ENCODE results near the gene EFNA4.

EFNA4 gene

DNA sequence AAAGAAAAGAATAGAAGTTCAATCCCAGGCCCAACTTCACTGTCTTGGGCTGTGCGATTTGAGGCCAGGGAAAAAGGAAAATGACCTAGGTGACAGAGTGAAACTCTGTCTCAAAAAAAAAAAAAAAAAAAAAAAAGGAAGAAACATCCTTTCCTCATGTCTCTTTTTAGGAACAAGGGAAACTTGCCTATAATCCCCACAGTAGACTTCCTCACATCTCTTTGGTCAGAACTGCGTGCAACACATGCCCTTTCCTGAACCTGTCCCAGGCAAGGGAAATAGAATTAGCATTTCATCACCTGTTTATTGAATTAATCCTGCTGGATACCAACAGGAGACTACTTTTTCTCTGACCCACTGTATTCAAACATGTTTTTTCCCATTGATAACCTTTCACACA is 27.6 kb upstream of the EFNA4 start:
- Histone ChIP-seq H3K36me3 (ENCODE audit: insufficient read depth, low read length) (no peaks in the 10 kb centered on the region), H3K4me3 (ENCODE audit: low read depth in 1 of 2, low read length in 2 of 2) (no peak overlapping the region), H3K9me3 (ENCODE audit: low read length) (no peaks in the 10 kb centered on the region), H3K27me3 (ENCODE audit: control insufficient read depth in 1 of 2, insufficient read depth in 2 of 2, low read length in 2 of 2) (no peaks in the 10 kb centered on the region), H3K27ac (ENCODE audit: low read depth, low read length) (no peak overlapping the region), H3K9ac (ENCODE audit: low read length) (no peak overlapping the region), H3K4me1 (ENCODE audit: insufficient read depth, low read length) (no peaks in the 10 kb centered on the region)

DNA sequence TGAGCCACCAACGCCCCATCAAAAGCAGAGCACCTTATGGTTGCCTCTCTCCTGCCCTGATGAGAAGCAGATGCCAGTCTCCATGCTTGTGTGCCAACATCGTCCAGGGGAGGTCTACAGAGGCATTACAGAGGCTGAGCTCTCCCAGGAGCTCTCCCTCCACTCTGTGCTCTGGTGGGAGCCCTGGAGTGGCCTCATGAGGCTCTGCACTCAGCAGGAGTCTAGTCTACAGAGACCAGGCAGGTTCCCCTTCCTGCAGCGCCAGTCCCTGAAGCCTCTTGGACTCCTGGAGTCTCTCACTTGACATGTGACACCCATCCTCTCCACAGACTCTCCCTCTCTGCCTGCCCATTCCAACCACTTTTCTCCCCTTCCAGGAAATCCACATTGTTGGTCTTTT is 26.5 kb upstream of the EFNA4 start:
- H3K4me1 ChIP-seq (ENCODE audit: insufficient read depth, low read length): no peaks in the 10 kb centered on the region
- H3K9ac ChIP-seq (ENCODE audit: low read length): no peak overlapping the region
- H3K27me3 ChIP-seq (ENCODE audit: control insufficient read depth in 1 of 2, insufficient read depth in 2 of 2, low read length in 2 of 2): no peaks in the 10 kb centered on the region
- no peaks in the 10 kb centered on the region for H3K9me3 ChIP-seq (ENCODE audit: low read length)
- no peak overlapping the region for H3K4me3 ChIP-seq (ENCODE audit: low read depth in 1 of 2, low read length in 2 of 2)
- no peaks in the 10 kb centered on the region for H3K36me3 ChIP-seq (ENCODE audit: insufficient read depth, low read length)
- H3K27ac ChIP-seq (ENCODE audit: low read depth, low read length): no peak overlapping the region

GRCh38 chr1:155037851-155038441 is 25.6 kb upstream of the EFNA4 start:
- Histone ChIP-seq H3K4me3 (ENCODE audit: low read depth in 1 of 2, low read length in 2 of 2) (no peak overlapping the region), H3K9ac (ENCODE audit: low read length) (no peak overlapping the region)

GRCh38 chr1:155038602-155039307 is 24.8 kb upstream of the EFNA4 start:
- Histone ChIP-seq H3K9ac (ENCODE audit: low read length) (no peak overlapping the region), H3K36me3 (ENCODE audit: insufficient read depth, low read length) (no peaks in the 10 kb centered on the region), H3K27ac (ENCODE audit: low read depth, low read length) (no peak overlapping the region), H3K4me1 (ENCODE audit: insufficient read depth, low read length) (no peaks in the 10 kb centered on the region), H3K27me3 (ENCODE audit: control insufficient read depth in 1 of 2, insufficient read depth in 2 of 2, low read length in 2 of 2) (no peaks in the 10 kb centered on the region), H3K4me3 (ENCODE audit: low read depth in 1 of 2, low read length in 2 of 2) (no peak overlapping the region), H3K9me3 (ENCODE audit: low read length) (no peaks in the 10 kb centered on the region)

More at GRCh38 chr1:155037851-155038441, 25.6 kb upstream of the EFNA4 start:
- Histone ChIP-seq H3K4me1 (ENCODE audit: insufficient read depth, low read length) (no peaks in the 10 kb centered on the region), H3K9me3 (ENCODE audit: low read length) (no peaks in the 10 kb centered on the region), H3K27me3 (ENCODE audit: control insufficient read depth in 1 of 2, insufficient read depth in 2 of 2, low read length in 2 of 2) (no peaks in the 10 kb centered on the region), H3K27ac (ENCODE audit: low read depth, low read length) (no peak overlapping the region), H3K36me3 (ENCODE audit: insufficient read depth, low read length) (no peaks in the 10 kb centered on the region)

DNA sequence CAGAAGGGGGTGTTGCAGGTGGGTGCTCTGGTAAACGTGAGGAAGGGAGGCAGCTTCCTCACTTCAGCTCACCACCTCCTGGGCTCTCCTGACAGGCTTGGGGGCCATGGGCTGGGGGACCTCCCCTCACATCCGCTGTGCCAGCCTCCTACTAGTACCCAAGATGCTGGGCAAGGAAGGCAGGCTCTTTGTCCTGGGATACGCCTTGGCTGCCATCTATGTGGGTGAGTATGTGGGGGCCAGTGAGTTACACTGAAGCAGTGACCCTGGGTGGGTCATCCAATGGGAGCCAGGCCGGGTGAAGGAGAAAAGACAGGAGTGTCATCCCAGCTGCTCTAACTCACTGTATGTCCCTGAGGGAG is 24.3 kb upstream of the EFNA4 start:
- Histone ChIP-seq H3K9me3 (ENCODE audit: low read length) (no peaks in the 10 kb centered on the region), H3K9ac (ENCODE audit: low read length) (no peak overlapping the region), H3K4me1 (ENCODE audit: insufficient read depth, low read length) (no peaks in the 10 kb centered on the region), H3K27ac (ENCODE audit: low read depth, low read length) (no peak overlapping the region), H3K27me3 (ENCODE audit: control insufficient read depth in 1 of 2, insufficient read depth in 2 of 2, low read length in 2 of 2) (no peaks in the 10 kb centered on the region), H3K4me3 (ENCODE audit: low read depth in 1 of 2, low read length in 2 of 2) (no peak overlapping the region), H3K36me3 (ENCODE audit: insufficient read depth, low read length) (no peaks in the 10 kb centered on the region)

GRCh38 chr1:155040358-155041093 is 23.0 kb upstream of the EFNA4 start:
- H3K9me3 ChIP-seq (ENCODE audit: low read length): no peaks in the 10 kb centered on the region
- no peak overlapping the region for H3K4me3 ChIP-seq (ENCODE audit: low read depth in 1 of 2, low read length in 2 of 2)
- H3K4me1 ChIP-seq (ENCODE audit: insufficient read depth, low read length): no peaks in the 10 kb centered on the region

GRCh38 chr1:155042789-155043188 is 20.8 kb upstream of the EFNA4 start:
- no peaks in the 10 kb centered on the region for H3K9me3 ChIP-seq (ENCODE audit: low read length)
- no peak overlapping the region for H3K9ac ChIP-seq (ENCODE audit: low read length)
- no peaks in the 10 kb centered on the region for H3K4me1 ChIP-seq (ENCODE audit: insufficient read depth, low read length)
- H3K4me3 ChIP-seq (ENCODE audit: low read depth in 1 of 2, low read length in 2 of 2): no peak overlapping the region
- no peaks in the 10 kb centered on the region for H3K27me3 ChIP-seq (ENCODE audit: control insufficient read depth in 1 of 2, insufficient read depth in 2 of 2, low read length in 2 of 2)
- H3K36me3 ChIP-seq (ENCODE audit: insufficient read depth, low read length): no peaks in the 10 kb centered on the region
- H3K27ac ChIP-seq (ENCODE audit: low read depth, low read length): no peak overlapping the region

More at GRCh38 chr1:155040358-155041093, 23.0 kb upstream of the EFNA4 start:
- H3K27ac ChIP-seq (ENCODE audit: low read depth, low read length): no peak overlapping the region
- no peak overlapping the region for H3K9ac ChIP-seq (ENCODE audit: low read length)
- H3K27me3 ChIP-seq (ENCODE audit: control insufficient read depth in 1 of 2, insufficient read depth in 2 of 2, low read length in 2 of 2): no peaks in the 10 kb centered on the region
- H3K36me3 ChIP-seq (ENCODE audit: insufficient read depth, low read length): no peaks in the 10 kb centered on the region

DNA sequence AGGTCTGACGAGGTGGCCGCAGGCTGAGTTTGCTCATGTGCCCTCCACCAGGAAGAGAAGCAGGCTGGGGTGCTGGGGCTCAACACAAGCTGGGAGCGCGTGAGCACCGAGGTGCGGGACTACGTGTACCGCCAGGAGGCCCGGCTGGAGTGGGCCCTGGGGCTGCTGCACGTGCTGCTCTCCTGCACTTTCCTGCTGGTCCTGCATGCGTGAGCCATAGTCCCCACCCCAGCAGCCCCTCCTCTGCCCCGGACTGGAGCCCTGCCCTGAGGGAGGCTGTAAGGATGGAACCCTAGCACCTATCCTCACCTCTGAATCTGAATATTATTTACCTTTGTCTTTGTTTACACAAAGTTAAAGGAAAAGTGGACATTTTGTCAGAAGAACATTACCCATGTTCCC is 20.2 kb upstream of the EFNA4 start:
- Histone ChIP-seq H3K27ac (ENCODE audit: low read depth, low read length) (no peak overlapping the region), H3K9me3 (ENCODE audit: low read length) (no peaks in the 10 kb centered on the region), H3K9ac (ENCODE audit: low read length) (no peak overlapping the region), H3K4me1 (ENCODE audit: insufficient read depth, low read length) (no peaks in the 10 kb centered on the region), H3K27me3 (ENCODE audit: control insufficient read depth in 1 of 2, insufficient read depth in 2 of 2, low read length in 2 of 2) (no peaks in the 10 kb centered on the region), H3K36me3 (ENCODE audit: insufficient read depth, low read length) (no peaks in the 10 kb centered on the region), H3K4me3 (ENCODE audit: low read depth in 1 of 2, low read length in 2 of 2) (no peak overlapping the region)

- no peaks in the 10 kb centered on the region for H3K4me1 ChIP-seq (ENCODE audit: insufficient read depth, low read length)
- no peaks in the 10 kb centered on the region for H3K9me3 ChIP-seq (ENCODE audit: low read length)
- H3K27me3 ChIP-seq (ENCODE audit: control insufficient read depth in 1 of 2, insufficient read depth in 2 of 2, low read length in 2 of 2): no peaks in the 10 kb centered on the region
- no peak overlapping the region for H3K4me3 ChIP-seq (ENCODE audit: low read depth in 1 of 2, low read length in 2 of 2)
- no peaks in the 10 kb centered on the region for H3K36me3 ChIP-seq (ENCODE audit: insufficient read depth, low read length)
- no peak overlapping the region for H3K9ac ChIP-seq (ENCODE audit: low read length)
- no peak overlapping the region for H3K27ac ChIP-seq (ENCODE audit: low read depth, low read length)
Observed at GRCh38 chr1:155043793-155044192, 19.7 kb upstream of the EFNA4 start.

- Histone ChIP-seq H3K9me3 (ENCODE audit: low read length) (no peaks in the 10 kb centered on the region), H3K27me3 (ENCODE audit: control insufficient read depth in 1 of 2, insufficient read depth in 2 of 2, low read length in 2 of 2) (no peaks in the 10 kb centered on the region), H3K36me3 (ENCODE audit: insufficient read depth, low read length) (no peaks in the 10 kb centered on the region), H3K9ac (ENCODE audit: low read length) (no peak overlapping the region), H3K4me1 (ENCODE audit: insufficient read depth, low read length) (no peaks in the 10 kb centered on the region), H3K27ac (ENCODE audit: low read depth, low read length) (no peak overlapping the region), H3K4me3 (ENCODE audit: low read depth in 1 of 2, low read length in 2 of 2) (no peak overlapping the region)
Observed at GRCh38 chr1:155044365-155044764, 19.2 kb upstream of the EFNA4 start.

DNA sequence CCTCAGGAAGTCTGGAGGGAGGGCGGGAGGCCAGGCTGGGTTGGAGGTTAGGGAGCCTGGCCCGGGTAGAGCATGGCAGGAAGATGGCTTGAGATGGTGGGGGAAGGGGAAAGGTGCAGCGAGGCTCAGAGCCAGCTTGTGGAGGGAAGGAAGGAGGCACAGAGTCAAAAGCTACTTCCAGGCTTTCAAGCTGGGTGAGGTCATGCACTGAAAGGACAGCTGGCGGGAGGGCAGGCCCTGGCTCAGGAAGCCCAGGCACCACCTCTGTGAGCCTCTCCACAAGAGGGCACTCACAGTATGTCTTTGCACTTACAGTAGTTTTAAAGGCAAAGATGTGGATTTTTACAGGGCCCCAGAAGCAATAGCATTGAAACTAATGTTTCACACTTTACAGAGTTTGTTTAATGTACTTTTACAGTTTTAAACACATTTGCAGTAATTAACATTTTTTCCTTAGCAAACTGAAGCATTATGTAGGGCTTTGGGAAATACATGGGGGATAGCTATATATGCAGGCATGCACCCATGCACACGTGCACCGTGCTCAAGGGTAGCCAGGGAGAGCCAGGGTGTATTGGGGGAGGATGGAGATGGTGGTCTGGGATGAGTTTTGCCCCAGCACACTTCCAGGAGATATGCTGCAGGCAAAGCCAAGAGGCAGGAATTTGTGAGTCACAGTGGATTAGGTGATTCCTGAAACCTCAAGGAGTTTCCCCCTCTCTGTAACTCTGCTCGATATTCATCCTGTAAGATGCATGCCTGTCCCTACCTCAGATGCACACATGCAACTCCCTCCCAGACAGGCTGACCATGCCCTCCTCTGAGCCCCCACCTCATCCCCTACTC is 18.5 kb upstream of the EFNA4 start:
- Histone ChIP-seq H3K4me3 (ENCODE audit: low read depth in 1 of 2, low read length in 2 of 2) (no peak overlapping the region), H3K9me3 (ENCODE audit: low read length) (no peaks in the 10 kb centered on the region), H3K36me3 (ENCODE audit: insufficient read depth, low read length) (no peaks in the 10 kb centered on the region), H3K4me1 (ENCODE audit: insufficient read depth, low read length) (peaks cover 6% of the 10 kb centered on the region), H3K9ac (ENCODE audit: low read length) (no peak overlapping the region), H3K27me3 (ENCODE audit: control insufficient read depth in 1 of 2, insufficient read depth in 2 of 2, low read length in 2 of 2) (no peaks in the 10 kb centered on the region), H3K27ac (ENCODE audit: low read depth, low read length) (no peak overlapping the region)
